Dermis microvascular lymphatic vessel endothelial cell (primary cell): ENCODE data around the gene PRPH. TPM values are rescaled to one million over a fixed set of nuclear protein-coding genes. Genes with fewer than 3 reads are reported as not detected.
"Not testable (repeated sequence)": the region's sequence is repeated elsewhere in the genome, so short reads cannot be mapped to it uniquely, and the experiment has no call there.

Experiments used
- DNase-seq, 2 donors: peaks; one replicate each; pipeline versions ENCODE4 v3.0.0 to v3.0.0-alpha.2; 2010; ENCODE audit warnings: low read depth in 2 of 2
- total RNA-seq: library from RNA; depleted of rRNA; stranded (reverse); fragments of >200 nt; gene quantifications from 2 replicates; pipeline ENCODE4 v1.2.1, GENCODE V29; 2014

PRPH gene
- total RNA-seq, 1 donor from 2014 or later: not detected

DNA sequence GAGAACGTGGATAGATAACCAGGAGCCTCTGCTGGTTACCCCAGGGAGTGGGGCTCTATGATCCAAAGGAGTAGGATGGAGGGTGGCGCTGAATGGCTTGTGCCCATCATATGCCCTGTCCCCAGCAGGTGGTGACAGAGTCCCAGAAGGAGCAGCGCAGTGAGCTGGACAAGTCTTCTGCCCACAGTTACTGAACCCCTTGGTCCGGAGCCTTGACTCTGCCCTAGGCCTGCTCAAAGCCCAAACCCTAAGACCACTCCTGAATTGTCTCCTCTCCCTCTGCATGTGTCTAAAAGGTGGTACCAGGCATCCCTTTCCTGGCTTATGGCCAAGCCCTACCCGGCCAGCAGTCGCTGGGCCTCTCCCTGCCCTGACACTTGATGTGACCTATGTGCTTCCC is 3.2 kb downstream of the PRPH start:
- DNase-seq: no peak

DNA sequence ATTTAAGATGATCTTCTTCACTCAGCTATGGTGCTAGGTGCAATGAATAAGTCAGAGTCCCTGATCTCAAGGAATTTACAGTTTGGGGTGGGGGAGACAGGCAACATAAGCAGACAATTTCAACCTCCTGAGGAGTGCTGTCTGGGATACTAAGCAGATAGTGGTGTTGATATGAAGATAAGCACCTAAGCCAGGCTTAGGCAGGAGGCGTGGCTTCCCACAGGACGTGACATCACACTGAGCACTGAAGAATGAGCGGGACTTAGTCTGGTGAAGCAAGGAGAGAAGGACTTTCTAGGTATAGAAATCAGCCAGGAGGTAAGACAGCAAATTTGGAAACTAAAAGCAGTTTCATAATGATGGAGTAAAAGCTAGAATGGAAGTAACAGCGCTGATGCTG is 6.8 kb downstream of the PRPH start:
- DNase-seq: no peak

DNA sequence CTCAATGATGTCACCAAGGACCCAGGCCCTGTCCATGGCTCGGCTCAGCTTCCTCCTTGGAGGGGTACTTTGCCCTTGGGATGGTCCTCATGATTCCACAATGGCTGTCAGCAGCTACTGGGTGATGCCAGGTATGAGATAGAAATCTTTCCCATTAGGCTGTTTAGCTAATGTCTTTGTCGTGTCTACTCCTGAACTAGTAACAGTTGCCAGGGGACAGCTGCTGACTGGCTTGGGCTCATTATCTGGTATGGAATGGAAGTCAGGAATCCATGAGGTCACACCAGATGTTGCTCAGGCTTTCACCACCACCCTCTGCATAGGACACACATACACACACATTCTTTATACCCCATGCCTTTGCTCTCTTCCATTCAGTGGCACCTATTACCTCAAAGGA is 9.2 kb downstream of the PRPH start:
- no peak for DNase-seq

DNA sequence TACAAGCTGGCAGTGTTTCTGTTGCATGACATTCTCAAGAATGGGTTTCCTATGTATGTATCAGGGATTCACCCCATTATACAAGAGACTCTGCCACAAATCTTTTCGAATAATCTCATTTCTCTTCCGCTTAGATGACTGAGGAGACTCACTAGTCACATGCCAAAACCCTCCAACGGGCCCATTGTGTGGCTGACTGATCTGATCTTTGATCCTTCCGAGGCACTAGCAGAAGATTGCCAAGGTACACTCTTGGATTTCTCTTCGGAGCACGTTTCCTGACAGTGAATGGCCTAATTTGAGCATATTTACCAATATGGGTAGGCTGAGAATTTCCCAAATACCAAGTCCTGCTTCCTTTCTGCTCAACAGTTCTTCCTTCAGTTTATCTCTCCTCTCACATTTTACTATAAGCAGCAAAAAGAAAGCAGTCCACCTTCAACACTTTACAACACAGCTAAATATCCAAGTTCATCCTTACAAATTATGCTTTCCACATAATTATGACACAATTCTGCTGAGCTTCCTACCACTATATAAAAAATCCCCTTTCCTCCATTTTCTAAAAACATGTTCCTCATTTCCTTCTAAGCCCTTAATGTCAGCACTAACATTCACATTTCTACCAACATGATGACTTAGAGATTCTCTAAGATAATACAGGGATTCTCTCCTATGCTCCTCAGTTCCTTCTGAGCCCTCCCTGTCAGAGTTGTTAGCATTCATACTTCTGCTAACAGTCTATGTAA is 11.0 kb downstream of the PRPH start:
- DNase-seq: no peak

DNA sequence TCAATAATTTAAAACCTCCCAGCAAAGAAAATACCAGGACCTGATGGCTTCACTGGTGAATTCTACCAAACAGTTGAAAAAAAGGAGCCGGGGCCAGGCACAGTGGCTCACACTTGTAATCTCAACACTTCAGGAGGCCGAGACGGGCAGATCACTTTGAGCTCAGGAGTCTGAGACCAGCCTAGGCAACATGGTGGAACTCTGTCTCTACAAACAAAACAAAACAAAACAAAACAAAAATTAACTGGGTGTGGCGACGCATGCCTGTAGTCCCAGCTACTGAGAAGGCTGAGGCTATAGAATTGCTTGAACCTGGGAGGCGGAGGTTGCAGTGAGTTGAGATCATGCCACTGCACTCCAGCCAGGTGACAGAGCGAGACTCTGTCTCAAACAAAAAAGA is 14.4 kb downstream of the PRPH start:
- DNase-seq: no peak

DNA sequence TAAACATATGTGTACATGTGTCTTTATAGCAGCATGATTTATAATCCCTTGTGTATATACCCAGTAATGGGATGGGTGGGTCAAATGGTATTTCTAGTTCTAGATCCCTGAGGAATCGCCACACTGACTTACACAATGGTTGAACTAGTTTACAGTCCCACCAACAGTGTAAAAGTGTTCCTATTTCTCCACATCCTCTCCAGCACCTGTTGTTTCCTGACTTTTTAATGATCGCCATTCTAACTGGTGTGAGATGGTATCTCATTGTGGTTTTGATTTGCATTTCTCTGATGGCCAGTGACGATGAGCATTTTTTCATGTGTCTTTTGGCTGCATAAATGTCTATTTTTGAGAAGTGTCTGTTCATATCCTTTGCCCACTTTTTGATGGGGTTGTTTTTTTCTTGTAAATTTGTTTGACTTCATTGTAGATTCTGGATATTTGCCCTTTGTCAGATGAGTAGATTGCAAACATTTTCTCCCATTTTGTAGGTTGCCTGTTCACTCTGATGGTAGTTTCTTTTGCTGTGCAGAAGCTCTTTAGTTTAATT is 15.6 kb downstream of the PRPH start:
- DNase-seq: not testable (repeated sequence)

DNA sequence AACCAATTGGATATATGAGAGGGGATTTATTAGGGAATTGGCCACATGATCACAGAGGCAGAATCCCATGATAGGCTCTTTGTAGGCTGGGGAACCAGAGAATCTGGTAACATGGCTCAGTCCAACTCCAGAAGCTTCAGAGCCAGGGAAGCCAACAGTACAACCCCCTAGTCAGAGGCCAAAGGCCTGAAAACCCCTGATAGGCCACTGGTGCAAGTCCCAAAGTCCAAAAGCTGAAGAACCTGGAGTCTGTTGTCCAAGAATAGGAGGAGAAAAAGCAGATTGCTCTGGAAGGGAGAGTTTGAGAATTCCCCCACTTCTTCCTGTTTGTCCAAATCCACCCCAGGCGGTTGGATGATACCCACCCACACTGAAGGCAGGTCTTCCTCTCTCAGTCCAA is 19.9 kb downstream of the PRPH start:
- DNase-seq: no peak

DNA sequence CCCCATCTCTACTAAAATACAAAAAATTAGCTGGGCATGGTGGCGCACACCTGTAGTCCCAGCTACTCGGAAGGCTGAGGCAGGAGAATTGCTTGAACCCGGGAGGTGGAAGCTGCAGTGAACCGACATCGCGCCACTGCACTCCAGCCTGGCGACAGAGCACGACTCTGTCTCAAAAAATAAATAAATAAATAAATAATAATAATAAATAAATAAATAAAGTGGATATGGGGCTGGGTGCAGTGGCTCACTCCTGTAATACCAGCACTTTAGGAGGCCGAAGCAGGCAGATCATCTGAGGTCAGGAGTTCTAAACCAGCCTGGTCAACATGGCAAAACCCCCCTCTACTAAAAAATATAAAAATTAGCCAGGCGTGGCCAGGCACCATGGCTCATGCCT is 22.2 kb downstream of the PRPH start:
- DNase-seq: not testable (repeated sequence)

DNA sequence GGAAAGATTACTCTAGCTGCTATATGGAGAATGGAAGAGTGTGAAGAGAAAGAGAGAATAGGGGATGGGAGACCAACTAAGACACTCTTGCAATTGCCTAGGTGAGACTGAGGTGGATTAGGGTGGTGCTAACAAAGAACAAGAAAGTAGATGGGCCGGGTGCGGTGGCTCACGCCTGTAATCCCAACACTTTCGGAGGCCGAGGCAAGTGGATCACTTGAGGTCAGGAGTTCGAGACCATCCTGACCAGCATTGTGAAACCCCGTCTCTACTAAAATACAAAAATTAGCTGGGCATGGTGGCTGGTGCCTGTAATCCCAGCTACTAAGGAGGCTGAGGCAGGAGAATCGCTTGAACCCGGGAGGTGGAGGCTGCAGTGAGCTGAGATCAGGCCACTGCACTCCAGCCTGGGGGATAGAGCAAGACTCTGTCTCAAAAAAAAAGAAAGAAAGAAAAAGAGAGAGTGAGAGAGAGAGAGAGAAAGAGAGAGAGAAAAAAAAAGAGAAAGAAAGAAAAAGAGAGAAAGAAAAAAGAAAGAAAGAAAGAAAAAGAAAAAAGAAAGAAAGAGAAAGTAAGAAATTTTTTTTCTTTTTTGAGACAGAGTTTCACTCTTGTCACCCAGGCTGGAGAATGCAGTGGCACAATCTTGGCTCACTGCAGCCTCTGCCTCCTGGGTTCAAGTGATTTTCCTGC is 25.6 kb downstream of the PRPH start:
- not testable (repeated sequence) for DNase-seq

DNA sequence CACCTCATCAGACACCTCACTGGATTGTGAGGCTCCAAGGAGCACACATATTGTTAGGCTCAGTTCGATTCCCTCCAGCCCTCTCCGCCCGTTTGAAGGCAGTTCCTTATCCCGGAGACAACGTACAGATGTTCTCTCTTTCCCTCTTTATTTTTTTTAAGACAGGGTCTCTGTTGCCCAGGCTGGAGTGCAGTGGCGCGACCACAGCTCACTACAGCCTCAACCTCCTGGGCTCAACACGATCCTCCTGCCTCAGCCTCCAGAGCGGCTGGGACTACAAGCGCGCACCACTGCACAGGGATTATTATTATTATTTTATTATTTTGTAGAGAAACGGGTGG is 27.4 kb downstream of the PRPH start:
- DNase-seq: no peak

DNA sequence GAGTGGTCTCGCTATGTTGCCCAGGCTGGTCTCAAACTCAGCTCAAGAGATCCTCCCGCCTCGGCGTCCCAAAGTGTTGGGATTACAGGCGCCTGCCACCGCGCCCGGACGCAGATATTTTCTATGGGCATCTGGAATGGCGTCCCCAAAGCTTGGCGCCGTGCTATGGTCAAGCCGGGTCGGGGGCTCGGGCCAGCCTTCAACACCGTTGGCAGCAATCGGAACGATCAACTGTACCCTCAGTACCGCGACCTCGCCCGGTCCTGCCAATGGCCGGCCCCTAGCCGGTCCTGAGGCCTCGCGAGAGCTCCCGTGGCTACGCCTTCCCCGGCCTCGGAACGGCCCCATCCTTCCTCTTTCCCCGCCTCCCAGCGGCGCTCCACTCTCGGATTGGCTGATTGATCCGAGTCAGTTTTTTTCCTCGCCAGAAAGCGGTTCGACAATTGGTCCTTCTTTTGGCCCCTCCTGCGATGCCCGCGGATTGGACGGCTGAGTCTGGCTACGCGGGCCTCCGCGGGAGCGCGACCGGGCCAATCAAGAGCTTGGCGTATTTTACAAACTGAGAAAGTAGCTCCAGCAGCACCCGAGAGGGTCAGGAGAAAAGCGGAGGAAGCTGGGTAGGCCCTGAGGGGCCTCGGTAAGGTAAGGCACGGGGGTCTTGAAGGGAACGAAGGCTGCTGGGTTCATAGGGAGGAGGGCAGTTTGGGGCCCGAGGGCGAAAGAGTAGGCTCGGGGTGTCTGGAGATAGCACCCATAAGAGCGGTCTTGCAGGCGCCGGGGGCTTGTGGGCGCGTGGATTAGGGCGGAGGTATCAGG is 28.0 kb downstream of the PRPH start, which contains the start of gene TROAP:
TROAP (plus strand) TSS at position 548 of the 816 bp plus-strand sequence. CDS start 354 bp downstream, outside the sequence.
- DNase-seq: peak; percentile 96 to 98

DNA sequence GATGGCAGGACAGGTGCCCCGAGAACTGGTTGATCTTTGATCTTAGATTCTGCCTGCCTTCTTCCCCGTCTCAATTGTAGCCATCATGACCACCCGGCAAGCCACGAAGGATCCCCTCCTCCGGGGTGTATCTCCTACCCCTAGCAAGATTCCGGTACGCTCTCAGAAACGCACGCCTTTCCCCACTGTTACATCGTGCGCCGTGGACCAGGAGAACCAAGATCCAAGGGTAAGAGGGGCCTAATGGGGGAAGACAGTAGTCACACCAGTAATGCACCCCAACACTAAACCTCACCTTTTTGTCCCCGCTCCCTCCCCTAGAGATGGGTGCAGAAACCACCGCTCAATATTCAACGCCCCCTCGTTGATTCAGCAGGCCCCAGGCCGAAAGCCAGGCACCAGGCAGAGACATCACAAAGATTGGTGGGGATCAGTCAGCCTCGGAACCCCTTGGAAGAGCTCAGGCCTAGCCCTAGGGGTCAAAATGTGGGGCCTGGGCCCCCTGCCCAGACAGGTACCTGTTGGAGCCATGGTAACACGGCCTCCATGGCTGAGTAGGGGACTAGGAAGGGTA is 28.7 kb downstream of the PRPH start:
- DNase-seq: no peak

DNA sequence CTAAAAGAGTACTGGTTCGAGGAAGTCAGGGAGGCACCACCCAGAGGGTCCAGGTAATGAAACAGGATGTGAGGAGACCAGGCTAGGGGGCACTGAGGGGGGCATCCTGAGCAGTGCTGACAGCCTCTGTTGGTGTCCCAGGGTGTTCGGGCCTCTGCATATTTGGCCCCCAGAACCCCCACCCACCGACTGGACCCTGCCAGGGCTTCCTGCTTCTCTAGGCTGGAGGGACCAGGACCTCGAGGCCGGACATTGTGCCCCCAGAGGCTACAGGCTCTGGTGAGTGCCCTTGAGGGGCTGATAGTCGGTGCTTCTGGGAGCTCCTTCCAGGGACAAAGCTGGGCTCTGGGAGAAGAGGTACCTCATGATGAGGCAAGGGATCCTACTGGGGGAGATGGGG is 30.7 kb downstream of the PRPH start:
- DNase-seq: no peak

DNA sequence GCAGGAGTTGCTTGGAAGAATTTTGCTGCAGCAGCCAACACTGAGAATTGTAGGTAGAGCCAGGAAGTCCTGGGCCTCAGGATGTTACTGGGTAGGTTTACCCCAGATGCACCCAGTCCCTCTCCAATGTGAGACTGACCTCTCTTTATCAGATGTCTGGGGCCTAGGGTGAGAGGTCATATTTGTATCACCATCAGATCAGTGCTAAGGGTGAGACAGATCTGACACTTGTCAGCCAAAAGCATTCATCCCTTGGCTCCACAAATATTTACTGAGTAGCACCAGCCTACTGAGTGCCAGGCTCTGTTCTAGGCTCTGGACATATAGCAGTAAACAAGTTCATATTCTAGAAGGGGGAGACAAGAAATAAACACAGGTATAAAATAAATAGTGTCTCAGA is 32.4 kb downstream of the PRPH start:
- DNase-seq: no peak

DNA sequence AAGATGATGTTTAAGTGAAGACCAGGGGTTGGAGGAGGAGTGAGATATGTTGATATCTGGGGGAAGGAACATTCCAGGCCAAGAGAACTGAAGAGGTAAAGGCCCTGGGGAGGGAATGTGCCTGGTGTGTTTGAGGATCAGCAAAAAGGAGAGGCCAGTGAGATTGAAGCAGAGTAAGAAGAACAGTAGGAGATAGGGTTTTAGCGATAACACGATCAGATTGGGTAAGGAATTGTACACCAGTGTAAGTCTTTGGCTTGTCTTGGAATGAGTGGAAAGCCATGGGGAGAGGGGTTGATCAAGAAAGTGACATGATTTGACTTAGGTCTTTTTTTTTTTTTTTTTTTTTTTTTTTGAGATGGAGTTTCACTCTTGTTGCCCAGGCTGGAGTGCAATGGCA is 32.9 kb downstream of the PRPH start:
- DNase-seq: no peak

DNA sequence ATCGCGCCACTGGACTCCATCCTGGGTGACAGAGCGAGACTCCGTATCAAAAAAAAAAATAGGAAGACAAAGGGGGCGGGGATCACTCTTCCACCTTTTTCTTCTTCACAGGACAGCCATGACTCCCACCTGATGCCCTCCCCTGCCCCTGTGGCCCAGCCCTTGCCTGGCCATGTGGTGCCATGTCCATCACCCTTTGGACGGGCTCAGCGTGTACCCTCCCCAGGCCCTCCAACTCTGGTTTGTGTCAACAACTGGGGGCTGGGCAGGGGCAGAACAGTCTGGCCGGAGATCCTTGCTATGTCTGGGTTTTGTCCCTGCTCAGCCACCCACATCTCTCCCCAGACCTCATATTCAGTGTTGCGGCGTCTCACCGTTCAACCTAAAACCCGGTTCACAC is 33.9 kb downstream of the PRPH start:
- DNase-seq: no peak

DNA sequence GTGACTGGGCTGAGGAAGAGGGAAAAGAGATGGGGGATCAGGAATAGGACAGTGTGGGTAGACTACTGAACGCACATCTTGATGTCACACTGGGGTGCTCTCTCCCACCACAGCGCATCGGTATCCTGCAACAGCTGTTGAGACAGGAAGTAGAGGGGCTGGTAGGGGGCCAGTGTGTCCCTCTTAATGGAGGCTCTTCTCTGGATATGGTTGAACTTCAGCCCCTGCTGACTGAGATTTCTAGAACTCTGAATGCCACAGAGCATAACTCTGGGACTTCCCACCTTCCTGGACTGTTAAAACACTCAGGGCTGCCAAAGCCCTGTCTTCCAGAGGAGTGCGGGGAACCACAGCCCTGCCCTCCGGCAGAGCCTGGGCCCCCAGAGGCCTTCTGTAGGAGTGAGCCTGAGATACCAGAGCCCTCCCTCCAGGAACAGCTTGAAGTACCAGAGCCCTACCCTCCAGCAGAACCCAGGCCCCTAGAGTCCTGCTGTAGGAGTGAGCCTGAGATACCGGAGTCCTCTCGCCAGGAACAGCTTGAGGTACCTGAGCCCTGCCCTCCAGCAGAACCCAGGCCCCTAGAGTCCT is 35.2 kb downstream of the PRPH start:
- DNase-seq: no peak

DNA sequence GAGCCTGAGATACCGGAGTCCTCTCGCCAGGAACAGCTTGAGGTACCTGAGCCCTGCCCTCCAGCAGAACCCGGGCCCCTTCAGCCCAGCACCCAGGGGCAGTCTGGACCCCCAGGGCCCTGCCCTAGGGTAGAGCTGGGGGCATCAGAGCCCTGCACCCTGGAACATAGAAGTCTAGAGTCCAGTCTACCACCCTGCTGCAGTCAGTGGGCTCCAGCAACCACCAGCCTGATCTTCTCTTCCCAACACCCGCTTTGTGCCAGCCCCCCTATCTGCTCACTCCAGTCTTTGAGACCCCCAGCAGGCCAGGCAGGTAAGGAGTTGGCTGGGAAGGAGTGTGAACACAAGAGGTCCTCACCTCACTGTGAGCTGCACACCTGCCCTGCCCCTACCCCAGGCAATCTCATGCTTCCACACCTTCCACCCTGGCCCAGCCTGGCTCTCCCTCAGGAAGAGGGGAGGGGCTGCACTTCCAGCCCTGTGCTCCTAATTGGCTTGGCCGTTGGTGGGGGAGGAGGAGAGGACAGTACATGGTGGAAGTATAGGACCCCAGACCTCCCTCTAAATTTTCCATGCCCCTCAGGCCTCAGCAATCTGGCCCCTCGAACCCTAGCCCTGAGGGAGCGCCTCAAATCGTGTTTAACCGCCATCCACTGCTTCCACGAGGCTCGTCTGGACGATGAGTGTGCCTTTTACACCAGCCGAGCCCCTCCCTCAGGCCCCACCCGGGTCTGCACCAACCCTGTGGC is 35.9 kb downstream of the PRPH start:
- DNase-seq: no peak

DNA sequence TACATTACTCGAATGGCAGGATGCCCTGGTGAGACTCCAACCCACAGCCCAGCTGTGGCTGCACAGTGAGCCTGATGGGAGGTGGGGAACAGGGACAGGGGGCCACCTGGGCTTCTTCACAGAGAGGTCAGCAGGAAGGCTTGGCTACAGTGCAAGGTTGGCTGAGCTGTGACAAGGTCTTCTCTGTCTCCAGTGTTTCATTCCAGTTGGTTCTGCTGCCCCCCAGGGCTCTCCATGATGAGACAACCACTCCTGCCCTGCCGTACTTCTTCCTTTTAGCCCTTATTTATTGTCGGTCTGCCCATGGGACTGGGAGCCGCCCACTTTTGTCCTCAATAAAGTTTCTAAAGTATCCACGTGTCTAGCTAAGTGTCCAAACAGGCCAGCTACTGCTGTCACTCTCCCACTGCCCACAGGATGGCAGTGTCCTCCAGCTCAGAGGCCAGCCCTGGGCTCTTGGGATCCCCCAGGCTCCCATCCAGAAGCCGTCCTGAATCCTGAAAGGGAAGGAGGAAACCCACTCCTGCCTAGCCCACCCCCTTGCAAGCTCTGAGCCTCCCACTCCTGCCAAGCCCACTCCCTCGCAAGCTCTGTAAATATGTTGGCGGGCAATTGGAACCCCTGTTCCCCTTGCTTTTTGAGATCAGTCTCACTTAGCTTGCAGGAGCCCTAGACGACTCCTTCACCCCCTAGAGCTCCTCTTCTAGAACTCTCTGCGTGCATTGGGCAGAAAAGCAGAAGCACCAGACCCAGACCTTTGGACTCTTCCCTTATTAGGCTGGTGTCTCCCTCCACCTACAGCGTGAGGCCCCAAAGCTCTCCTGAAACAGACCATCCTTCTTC is 36.7 kb downstream of the PRPH start:
- peak; percentile 68 to 83 for DNase-seq

DNA sequence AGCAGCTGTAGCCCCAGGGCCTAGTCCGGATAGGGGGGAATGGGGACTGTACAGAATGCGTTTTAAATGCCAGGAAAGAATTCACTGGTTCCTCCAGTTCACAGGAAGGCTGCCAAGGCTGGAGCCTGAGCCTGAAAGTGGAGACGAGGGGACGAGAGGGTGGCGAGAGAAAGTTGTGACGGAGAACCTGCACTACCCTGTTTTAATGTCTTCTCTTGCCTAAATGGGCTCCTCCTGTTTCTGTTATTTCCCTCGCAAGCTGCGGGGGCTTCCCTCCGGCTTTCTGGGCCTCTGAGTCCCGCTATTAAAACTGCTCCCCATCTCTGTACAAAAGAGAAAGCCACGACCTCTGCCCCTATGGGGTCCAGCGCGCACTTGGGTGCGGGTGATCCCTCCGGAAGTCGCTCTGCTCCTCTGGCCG is 37.5 kb downstream of the PRPH start:
- no peak for DNase-seq
